ENCODE measurements around the gene CADM2.
A peak's percentile ranks its signal among the peaks of the same experiment; 100 is the strongest.

CADM2 gene

DNA sequence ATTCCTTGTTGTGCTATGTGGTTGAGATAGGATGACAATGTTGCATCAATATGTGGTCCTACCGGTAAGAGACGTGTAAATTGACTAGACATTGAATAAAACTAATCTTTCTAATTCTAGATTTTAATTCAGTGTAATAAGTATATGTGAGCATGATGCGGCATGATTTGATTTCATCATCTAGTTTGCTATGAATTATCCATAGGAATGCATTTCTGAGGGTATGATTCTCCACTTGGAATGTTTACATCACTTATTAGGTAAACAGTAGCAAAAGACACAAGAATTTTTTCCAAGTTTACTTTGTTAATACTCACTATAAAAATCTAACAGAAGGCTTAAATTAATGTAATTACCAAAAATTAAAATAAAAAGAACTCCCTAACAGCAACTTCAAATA, 353.5 kb downstream of the CADM2 start:
- no peak for DNase-seq
- TF ChIP-seq GATA1 (IDR thresholded peaks at IDR 0.05; ENCODE audit: low read depth, low read length) = no peak
- TF ChIP-seq POLR2A (IDR thresholded peaks at IDR 0.05; ENCODE audit: low read length) = no peak

- TF ChIP-seq POLR2A (IDR thresholded peaks at IDR 0.05; ENCODE audit: low read length) (no peak), GATA1 (IDR thresholded peaks at IDR 0.05; ENCODE audit: low read depth, low read length) (no peak)
- no peak for DNase-seq
These were observed 354.6 kb downstream of the CADM2 start for GRCh38 chr3:85313380-85313779.

- no peak for DNase-seq
- TF ChIP-seq GATA1 (IDR thresholded peaks at IDR 0.05; ENCODE audit: low read depth, low read length) (no peak), POLR2A (IDR thresholded peaks at IDR 0.05; ENCODE audit: low read length) (no peak)
These were observed 357.5 kb downstream of the CADM2 start for GRCh38 chr3:85316252-85316651.

DNA sequence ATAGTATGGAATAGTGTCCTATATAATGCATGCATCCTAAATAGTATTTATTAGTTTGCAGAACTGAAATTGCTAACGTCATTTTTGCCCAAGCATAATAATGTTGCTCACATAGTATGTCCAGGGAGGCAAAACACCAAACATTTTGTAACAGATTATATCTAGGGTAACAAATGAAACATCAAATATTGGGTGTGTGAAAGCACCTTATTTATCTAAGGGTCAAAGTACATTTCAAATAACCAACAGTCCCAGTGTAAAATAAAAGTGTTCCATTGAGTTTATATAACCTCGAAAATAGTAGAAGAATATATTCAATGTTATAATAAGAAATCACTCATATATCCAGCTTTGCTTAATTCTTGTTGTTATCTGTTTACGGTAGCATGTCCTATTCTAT, 363.1 kb downstream of the CADM2 start:
- no peak for TF ChIP-seq POLR2A (IDR thresholded peaks at IDR 0.05; ENCODE audit: low read length)
- TF ChIP-seq GATA1 (IDR thresholded peaks at IDR 0.05; ENCODE audit: low read depth, low read length) = no peak
- no peak for DNase-seq

- DNase-seq = no peak
- TF ChIP-seq POLR2A (IDR thresholded peaks at IDR 0.05; ENCODE audit: low read length) (no peak), GATA1 (IDR thresholded peaks at IDR 0.05; ENCODE audit: low read depth, low read length) (no peak)
These were observed 371.3 kb downstream of the CADM2 start for GRCh38 chr3:85330071-85330470.

- TF ChIP-seq GATA1 (IDR thresholded peaks at IDR 0.05; ENCODE audit: low read depth, low read length) (no peak), POLR2A (IDR thresholded peaks at IDR 0.05; ENCODE audit: low read length) (no peak)
- no peak for DNase-seq
These were observed 379.1 kb downstream of the CADM2 start for GRCh38 chr3:85337895-85338294.

DNA sequence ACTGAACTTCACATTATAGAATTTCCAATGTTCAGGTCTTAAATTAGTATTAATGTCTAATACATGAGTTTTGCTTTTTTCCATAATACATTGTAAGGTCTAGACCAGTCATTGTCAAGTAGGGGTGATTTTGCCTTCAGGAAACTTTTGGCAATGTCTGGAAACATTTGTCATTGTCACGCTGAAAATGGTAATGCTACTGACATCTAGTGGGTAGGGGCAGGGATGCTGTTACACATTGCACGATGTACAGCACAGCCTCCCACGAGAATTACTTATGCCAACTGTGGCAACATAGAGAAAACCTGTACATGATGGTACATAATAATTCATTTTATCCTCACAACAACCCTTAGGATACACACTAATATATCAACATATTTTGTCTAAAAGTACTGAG, 384.1 kb downstream of the CADM2 start:
- no peak for DNase-seq

DNA sequence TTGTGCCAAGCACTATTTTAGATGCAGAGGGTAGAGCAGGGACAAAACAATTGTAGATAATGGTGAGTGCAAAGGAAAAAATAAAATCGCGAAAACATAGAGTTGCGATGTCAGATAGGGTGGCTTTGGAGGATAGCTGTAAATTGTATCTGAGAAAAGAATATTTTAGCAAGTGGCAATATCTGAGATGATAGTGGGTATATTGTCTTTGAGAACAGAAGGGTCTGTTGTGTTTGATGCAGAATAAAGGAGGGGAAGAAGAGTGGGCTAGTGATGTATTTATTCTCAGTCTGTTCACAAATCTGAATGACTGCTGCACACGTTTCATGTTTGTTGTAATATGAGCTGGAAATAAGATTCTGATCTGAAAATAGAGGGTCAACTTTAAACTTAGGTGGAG, 396.8 kb downstream of the CADM2 start:
- TF ChIP-seq GATA1 (IDR thresholded peaks at IDR 0.05; ENCODE audit: low read depth, low read length) (no peak), POLR2A (IDR thresholded peaks at IDR 0.05; ENCODE audit: low read length) (no peak)
- no peak for DNase-seq

More for the DNA sequence above, 384.1 kb downstream of the CADM2 start:
- TF ChIP-seq POLR2A (IDR thresholded peaks at IDR 0.05; ENCODE audit: low read length) (no peak), GATA1 (IDR thresholded peaks at IDR 0.05; ENCODE audit: low read depth, low read length) (no peak)

GRCh38 chr3:85360742-85361387, 402.1 kb downstream of the CADM2 start:
- no peak for TF ChIP-seq GATA1 (IDR thresholded peaks at IDR 0.05; ENCODE audit: low read depth, low read length)
- no peak for TF ChIP-seq POLR2A (IDR thresholded peaks at IDR 0.05; ENCODE audit: low read length)
- peak; percentile 4 to 27 for DNase-seq

- TF ChIP-seq GATA1 (IDR thresholded peaks at IDR 0.05; ENCODE audit: low read depth, low read length) (no peak), POLR2A (IDR thresholded peaks at IDR 0.05; ENCODE audit: low read length) (no peak)
- DNase-seq = no peak
These were observed 405.6 kb downstream of the CADM2 start for GRCh38 chr3:85364296-85364909.

GRCh38 chr3:85370341-85370740, 411.6 kb downstream of the CADM2 start:
- DNase-seq = no peak
- no peak for TF ChIP-seq POLR2A (IDR thresholded peaks at IDR 0.05; ENCODE audit: low read length)

DNA sequence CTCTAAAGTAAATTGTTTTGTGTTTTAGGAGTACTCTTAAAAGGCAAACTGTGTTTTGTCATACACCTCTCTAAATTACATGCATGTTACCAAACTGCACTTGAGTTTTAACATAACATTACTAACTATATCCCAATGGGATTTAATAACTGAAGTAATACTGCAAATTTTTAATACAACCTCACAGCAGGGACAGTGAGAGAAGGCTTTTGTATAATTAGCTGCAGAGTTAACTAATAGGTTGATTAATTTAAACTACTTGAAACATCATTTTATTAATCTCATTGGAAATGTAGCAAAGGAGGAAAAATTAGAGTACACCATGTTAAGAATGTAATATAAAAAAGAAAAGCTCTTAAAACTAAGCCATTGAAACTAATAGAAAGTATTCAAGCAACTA, 417.3 kb downstream of the CADM2 start:
- DNase-seq = no peak
- no peak for TF ChIP-seq POLR2A (IDR thresholded peaks at IDR 0.05; ENCODE audit: low read length)
- no peak for TF ChIP-seq GATA1 (IDR thresholded peaks at IDR 0.05; ENCODE audit: low read depth, low read length)

GRCh38 chr3:85377115-85377514, 418.3 kb downstream of the CADM2 start:
- TF ChIP-seq GATA1 (IDR thresholded peaks at IDR 0.05; ENCODE audit: low read depth, low read length) (no peak), POLR2A (IDR thresholded peaks at IDR 0.05; ENCODE audit: low read length) (no peak)

DNA sequence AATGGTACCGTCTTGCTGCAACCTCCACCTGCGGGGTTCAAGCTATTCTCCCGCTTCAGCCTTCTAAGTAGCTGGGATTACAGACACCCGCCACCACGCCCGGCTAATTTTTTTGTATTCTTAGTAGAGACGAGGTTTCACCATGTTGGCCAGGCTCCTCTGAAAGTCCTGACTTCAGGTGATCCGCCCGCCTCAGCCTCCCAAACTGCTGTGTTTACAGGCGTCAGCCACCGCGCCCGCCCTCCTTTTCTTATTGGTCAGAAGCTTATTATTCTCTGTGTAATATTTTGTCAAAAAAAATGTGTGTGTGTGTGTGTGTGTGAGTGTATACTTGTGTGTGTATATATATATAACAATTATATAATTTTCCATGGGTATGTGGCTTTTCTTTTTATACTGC, 425.6 kb downstream of the CADM2 start:
- no peak for DNase-seq
- TF ChIP-seq GATA1 (IDR thresholded peaks at IDR 0.05; ENCODE audit: low read depth, low read length) (no peak), POLR2A (IDR thresholded peaks at IDR 0.05; ENCODE audit: low read length) (no peak)

More at GRCh38 chr3:85377115-85377514, 418.3 kb downstream of the CADM2 start:
- no peak for DNase-seq

DNA sequence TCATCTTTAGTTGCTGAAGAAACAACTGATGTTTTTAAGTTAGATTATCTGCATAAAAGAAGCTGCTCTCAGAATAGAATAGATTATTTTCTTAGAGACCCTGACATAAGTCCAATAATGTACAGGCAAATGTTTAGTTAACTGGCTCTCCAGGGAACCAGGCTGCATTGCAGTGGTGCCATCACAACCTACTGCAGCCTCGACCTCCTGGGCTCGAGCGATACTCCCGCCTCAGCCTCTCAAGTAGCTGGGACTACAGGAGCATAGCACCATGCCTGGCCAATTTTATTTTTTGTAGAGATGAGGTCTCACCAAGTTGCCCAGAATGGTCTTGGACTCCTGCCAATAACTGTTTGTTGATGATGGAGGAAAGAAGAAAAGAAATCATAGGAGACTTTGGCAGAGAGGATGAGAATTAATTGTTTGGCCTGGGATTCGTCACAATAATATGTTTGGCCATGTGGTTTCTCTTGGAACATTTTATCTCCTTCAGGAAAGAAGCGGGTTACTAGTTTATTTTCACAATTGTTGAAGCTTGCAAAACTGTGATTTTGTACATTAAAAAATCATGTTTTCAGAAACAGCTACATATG, 429.2 kb downstream of the CADM2 start:
- DNase-seq = no peak

More for the DNA sequence above, 429.2 kb downstream of the CADM2 start:
- no peak for TF ChIP-seq POLR2A (IDR thresholded peaks at IDR 0.05; ENCODE audit: low read length)
- TF ChIP-seq GATA1 (IDR thresholded peaks at IDR 0.05; ENCODE audit: low read depth, low read length) = no peak

Data from erythroblast (primary cell).